ENCODE measurements around the gene COL18A1.

- TF ChIP-seq, protein P1, sequence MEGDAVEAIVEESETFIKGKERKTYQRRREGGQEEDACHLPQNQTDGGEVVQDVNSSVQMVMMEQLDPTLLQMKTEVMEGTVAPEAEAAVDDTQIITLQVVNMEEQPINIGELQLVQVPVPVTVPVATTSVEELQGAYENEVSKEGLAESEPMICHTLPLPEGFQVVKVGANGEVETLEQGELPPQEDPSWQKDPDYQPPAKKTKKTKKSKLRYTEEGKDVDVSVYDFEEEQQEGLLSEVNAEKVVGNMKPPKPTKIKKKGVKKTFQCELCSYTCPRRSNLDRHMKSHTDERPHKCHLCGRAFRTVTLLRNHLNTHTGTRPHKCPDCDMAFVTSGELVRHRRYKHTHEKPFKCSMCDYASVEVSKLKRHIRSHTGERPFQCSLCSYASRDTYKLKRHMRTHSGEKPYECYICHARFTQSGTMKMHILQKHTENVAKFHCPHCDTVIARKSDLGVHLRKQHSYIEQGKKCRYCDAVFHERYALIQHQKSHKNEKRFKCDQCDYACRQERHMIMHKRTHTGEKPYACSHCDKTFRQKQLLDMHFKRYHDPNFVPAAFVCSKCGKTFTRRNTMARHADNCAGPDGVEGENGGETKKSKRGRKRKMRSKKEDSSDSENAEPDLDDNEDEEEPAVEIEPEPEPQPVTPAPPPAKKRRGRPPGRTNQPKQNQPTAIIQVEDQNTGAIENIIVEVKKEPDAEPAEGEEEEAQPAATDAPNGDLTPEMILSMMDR (optimal IDR thresholded peaks at IDR 0.05 in 1 of 3, IDR thresholded peaks at IDR 0.05 in 1 of 3, conservative IDR thresholded peaks at IDR 0.05 in 1 of 3; ENCODE audit: extremely low read depth in 1 of 3, insufficient read depth in 2 of 3, low read length in 3 of 3): no peak
- no peak for TF ChIP-seq EZH2 (IDR thresholded peaks at IDR 0.05; ENCODE audit: low read length)
Observed at GRCh38 chr21:45516071-45516670, 111.2 kb downstream of the COL18A1 start.

Data from keratinocyte (primary cell).